GM12892 (cell line): ENCODE data around the gene SLC2A3.
A peak's percentile ranks its signal among the peaks of the same experiment; 100 is the strongest.

Experiments
- POLR2A ChIP-seq: IDR thresholded peaks from 2 replicates; pipeline ENCODE4 v1.6.1; 2011; ENCODE audit warnings: low read depth, low read length, control low read depth
- POLR2AphosphoS5 ChIP-seq: IDR thresholded peaks from 2 replicates; pipeline ENCODE4 v1.6.1; 2011; ENCODE audit warnings: low read depth, low read length, control low read depth
- TAF1 ChIP-seq: IDR thresholded peaks from 2 replicates; pipeline ENCODE4 v1.6.1; 2011; ENCODE audit warnings: low read depth, mild to moderate bottlenecking, control low read depth, low read length, borderline replicate concordance

GRCh38 chr12:7970475-7971252, 34.7 kb upstream of the SLC2A3 start:
- peak; percentile 35; the same call in 1 of the 2 replicates for TF ChIP-seq POLR2A
- TF ChIP-seq TAF1 = 0 out of 2 replicates have a peak, but pooled peaks have one; percentile 47
- no peak for TF ChIP-seq POLR2AphosphoS5
